ENCODE results near the gene TUBAL3. TPM values are rescaled to one million over a fixed set of nuclear protein-coding genes. Genes with fewer than 3 reads are reported as not detected.

The TUBAL3 gene
- total RNA-seq, 4 donors from 2014 or later = 0.40 to 78.1 (median 49.0) TPM

DNA sequence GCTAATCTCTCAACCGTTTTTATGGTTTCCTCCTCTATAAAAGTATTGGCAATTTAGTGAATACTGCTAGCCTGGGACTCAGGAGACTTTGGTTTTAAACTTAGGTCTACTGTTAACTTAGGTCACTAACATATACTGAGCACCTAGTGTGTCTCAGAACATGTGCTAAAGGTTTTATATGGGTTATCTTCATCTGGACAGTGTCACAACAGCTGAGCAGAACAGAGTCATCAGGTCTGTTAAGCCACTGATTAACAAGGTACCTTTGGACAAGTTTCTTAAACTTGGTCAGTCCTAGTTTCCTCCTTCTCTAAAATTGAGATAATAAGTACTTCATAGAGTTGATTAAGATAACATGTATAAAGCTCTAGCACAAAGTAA, 38.4 kb upstream of the TUBAL3 start:
- Histone ChIP-seq H3K27me3 (no peaks in the 10 kb centered on the region), H3K27ac (peak overlapping the region; percentile 76 to 92 (median 86)), H3K4me3 (no peak overlapping the region), H3K9me3 (no peaks in the 10 kb centered on the region), H3K4me1 (peaks cover 14 to 40% (median 33%) of the 10 kb centered on the region in 4 donors), H3K36me3 (no peaks in the 10 kb centered on the region)
- 45 to 55% methylated on average over 1 of the region's 1 CpG for whole genome bisulfite sequencing, 2 donors (ENCODE audit: low coverage in 1 of 2)
- no peak for DNase-seq
- in situ Hi-C loops (cut with MboI; ENCODE audit: low pct_ligation_motif_present in 1 of 4, low pct_unique_long_range_greater_than_20kb in 1 of 4, low sequenced_read_pairs in 3 of 4) (loop anchor here (5.0 to 25.0 kb wide), 4 partner anchors 179 to 419 kb away; no protein-coding TSS in a partner anchor), intact Hi-C loops (cut with DNase I; ENCODE audit: low total_unique reads) (loop anchor here (2.0 to 10.0 kb wide), 2 partner anchors 180 to 432 kb away; no protein-coding TSS in a partner anchor)
- TF ChIP-seq EP300 (IDR thresholded peaks at IDR 0.05; ENCODE audit: low read depth) = no peak
- TF ChIP-seq, protein P1, sequence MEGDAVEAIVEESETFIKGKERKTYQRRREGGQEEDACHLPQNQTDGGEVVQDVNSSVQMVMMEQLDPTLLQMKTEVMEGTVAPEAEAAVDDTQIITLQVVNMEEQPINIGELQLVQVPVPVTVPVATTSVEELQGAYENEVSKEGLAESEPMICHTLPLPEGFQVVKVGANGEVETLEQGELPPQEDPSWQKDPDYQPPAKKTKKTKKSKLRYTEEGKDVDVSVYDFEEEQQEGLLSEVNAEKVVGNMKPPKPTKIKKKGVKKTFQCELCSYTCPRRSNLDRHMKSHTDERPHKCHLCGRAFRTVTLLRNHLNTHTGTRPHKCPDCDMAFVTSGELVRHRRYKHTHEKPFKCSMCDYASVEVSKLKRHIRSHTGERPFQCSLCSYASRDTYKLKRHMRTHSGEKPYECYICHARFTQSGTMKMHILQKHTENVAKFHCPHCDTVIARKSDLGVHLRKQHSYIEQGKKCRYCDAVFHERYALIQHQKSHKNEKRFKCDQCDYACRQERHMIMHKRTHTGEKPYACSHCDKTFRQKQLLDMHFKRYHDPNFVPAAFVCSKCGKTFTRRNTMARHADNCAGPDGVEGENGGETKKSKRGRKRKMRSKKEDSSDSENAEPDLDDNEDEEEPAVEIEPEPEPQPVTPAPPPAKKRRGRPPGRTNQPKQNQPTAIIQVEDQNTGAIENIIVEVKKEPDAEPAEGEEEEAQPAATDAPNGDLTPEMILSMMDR (IDR thresholded peaks at IDR 0.05) = no peak
- peak; percentile 48 for TF ChIP-seq POLR2A (IDR thresholded peaks at IDR 0.05)
- peak in 2 of 3 donors; percentile 52 to 70 for TF ChIP-seq POLR2AphosphoS5 (IDR thresholded peaks at IDR 0.05)

DNA sequence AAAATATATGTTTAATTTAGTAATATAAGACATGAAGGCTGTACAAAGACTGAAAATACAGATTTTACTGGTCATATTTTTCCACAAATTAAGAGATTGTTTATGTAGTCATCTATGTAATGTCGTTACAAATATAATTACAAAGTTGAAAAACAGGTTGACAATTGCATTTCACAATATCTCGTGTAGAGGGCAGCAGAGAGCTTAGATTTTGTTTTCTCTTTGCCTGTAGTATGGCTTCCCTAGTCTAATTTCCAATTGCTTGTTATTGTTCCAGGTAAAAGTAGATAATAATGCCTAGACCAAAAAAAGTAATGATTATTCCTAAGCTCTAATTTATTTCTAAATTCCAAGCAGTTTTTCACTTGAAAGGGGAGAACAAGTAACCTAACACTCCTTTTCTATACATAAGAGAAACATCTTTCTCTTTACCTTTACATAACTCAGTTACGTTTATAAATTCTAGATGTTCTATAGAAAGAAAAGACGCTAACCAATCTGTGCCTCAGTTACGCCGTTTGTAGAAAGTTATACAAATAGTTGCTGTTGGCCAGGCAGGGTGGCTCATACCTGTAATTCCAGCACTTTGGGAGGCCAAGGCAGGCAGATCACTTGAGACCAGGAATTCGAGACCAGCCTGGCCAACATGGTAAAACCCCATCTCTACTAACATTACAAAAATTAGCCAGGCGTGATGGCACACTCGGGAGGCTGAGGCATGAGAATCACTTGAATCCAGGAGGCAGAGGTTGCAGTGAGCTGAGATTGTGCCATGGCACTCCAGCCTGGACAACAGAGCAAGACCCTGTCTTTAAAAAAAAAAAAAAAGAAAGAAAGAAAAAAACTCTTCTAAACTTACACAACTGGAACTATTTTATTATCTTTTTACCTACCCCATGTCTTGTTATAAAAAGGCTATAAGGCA, 37.7 kb upstream of the TUBAL3 start:
- in situ Hi-C loops (cut with MboI; ENCODE audit: low pct_ligation_motif_present in 1 of 4, low pct_unique_long_range_greater_than_20kb in 1 of 4, low sequenced_read_pairs in 3 of 4) = loop anchor here (5.0 to 25.0 kb wide), 4 partner anchors 180 to 420 kb away; no protein-coding TSS in a partner anchor
- no peaks in the 10 kb centered on the region for H3K9me3 ChIP-seq
- WGBS, 2 donors (ENCODE audit: low coverage in 1 of 2) = 36 to 39% methylated on average over 8 to 9 of the region's 9 CpGs

DNA sequence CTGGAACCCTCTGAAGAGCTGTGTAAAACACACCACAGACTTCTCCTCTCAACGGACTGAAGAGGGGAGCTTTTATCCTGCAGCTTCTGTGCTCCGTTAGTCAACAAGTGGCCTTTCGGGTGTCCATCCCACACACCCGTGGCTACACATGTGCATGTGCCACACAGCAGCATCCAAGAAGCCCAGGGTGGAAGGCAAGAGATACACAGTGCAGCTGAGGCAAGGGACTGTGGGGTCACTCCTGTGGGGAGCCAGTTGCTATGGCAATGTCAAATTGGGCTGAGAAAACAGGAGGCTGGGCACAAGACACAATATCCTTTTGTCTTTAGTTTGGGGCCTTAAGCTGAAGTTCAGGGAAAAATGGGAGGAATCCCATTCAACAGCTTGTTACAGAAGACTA, 36.5 kb upstream of the TUBAL3 start:
- no peak overlapping the region for H3K27ac ChIP-seq
- intact Hi-C loops (cut with DNase I; ENCODE audit: low total_unique reads) = loop anchor here (10.0 kb wide), 1 partner anchor 434 kb away; no protein-coding TSS in a partner anchor
- DNase-seq = no peak
- TF ChIP-seq POLR2A (IDR thresholded peaks at IDR 0.05) (no peak), EP300 (IDR thresholded peaks at IDR 0.05; ENCODE audit: low read depth) (no peak), POLR2AphosphoS5 (IDR thresholded peaks at IDR 0.05) (no peak)
- TF ChIP-seq, protein P1 (IDR thresholded peaks at IDR 0.05) = no peak
- peaks cover 14 to 39% (median 31%) of the 10 kb centered on the region in 4 donors for H3K4me1 ChIP-seq
- 87% methylated on average over 4 of the region's 4 CpGs; no CpG with 5 or more reads in 1 of the 2 donors for WGBS, 2 donors (ENCODE audit: low coverage in 1 of 2)
- in situ Hi-C loops (cut with MboI; ENCODE audit: low pct_ligation_motif_present in 1 of 4, low pct_unique_long_range_greater_than_20kb in 1 of 4, low sequenced_read_pairs in 3 of 4) = loop anchor here (5.0 to 25.0 kb wide), 4 partner anchors 181 to 421 kb away; no protein-coding TSS in a partner anchor
- H3K4me3 ChIP-seq = no peak overlapping the region
- no peaks in the 10 kb centered on the region for H3K9me3 ChIP-seq
- H3K27me3 ChIP-seq = no peaks in the 10 kb centered on the region
- H3K36me3 ChIP-seq = no peaks in the 10 kb centered on the region

More for the DNA sequence above, 37.7 kb upstream of the TUBAL3 start:
- intact Hi-C loops (cut with DNase I; ENCODE audit: low total_unique reads) = loop anchor here (2.0 to 10.0 kb wide), 2 partner anchors 180 to 432 kb away; no protein-coding TSS in a partner anchor
- no peak for DNase-seq
- no peaks in the 10 kb centered on the region for H3K36me3 ChIP-seq
- peaks cover 14 to 40% (median 33%) of the 10 kb centered on the region in 4 donors for H3K4me1 ChIP-seq
- peak overlapping the region in 1 of 4 donors; percentile 10 for H3K4me3 ChIP-seq
- no peak for TF ChIP-seq POLR2A (IDR thresholded peaks at IDR 0.05)
- TF ChIP-seq, protein P1 (IDR thresholded peaks at IDR 0.05) = peak; percentile 69 to 85 (median 78)
- H3K27ac ChIP-seq = peak overlapping the region; percentile 76 to 92 (median 86)
- no peaks in the 10 kb centered on the region for H3K27me3 ChIP-seq

DNA sequence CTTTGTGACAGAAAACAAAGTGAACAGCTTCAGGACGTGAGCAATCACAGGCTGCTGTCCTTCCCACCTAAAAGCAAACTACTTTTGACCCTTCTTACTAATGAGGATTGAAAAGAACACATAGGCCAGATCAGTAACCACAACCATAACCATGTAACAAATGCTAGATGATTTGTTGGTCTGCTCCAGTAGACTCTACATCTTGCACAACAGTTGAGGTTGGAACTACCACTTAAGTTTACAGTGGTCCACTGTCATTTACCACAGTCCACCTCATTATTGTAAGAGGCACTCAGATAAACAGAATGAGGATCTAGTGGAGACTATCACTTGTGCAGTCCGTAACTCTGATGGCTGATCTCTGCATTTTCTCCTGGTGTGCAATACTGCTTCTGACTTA, 35.6 kb upstream of the TUBAL3 start:
- Histone ChIP-seq H3K4me1 (peaks cover 8 to 30% (median 22%) of the 10 kb centered on the region in 4 donors), H3K36me3 (no peaks in the 10 kb centered on the region), H3K9me3 (no peaks in the 10 kb centered on the region), H3K27me3 (no peaks in the 10 kb centered on the region), H3K4me3 (no peak overlapping the region), H3K27ac (no peak overlapping the region)
- DNase-seq = no peak
- intact Hi-C loops (cut with DNase I; ENCODE audit: low total_unique reads) = loop anchor here (10.0 kb wide), 1 partner anchor 435 kb away; no protein-coding TSS in a partner anchor
- TF ChIP-seq EP300 (IDR thresholded peaks at IDR 0.05; ENCODE audit: low read depth) (no peak), POLR2AphosphoS5 (IDR thresholded peaks at IDR 0.05) (no peak), POLR2A (IDR thresholded peaks at IDR 0.05) (no peak)
- TF ChIP-seq, protein P1 (IDR thresholded peaks at IDR 0.05) = no peak
- WGBS, 2 donors (ENCODE audit: low coverage in 1 of 2) = 92% methylated on average over 2 of the region's 2 CpGs; no CpG with 5 or more reads in 1 of the 2 donors
- in situ Hi-C loops (cut with MboI; ENCODE audit: low pct_ligation_motif_present in 1 of 4, low pct_unique_long_range_greater_than_20kb in 1 of 4, low sequenced_read_pairs in 3 of 4) = loop anchor here (5.0 to 25.0 kb wide), 4 partner anchors 182 to 422 kb away; no protein-coding TSS in a partner anchor
